ENCODE data around the gene PLTP. TPM values are rescaled to one million over a fixed set of nuclear protein-coding genes. Genes with fewer than 3 reads are reported as not detected.

Gene PLTP
- total and polyA plus RNA-seq, 2 of the 13 experiments (the other 11 are each of a cell fraction or from before 2014, with no cell fraction given): 16.9 to 28.6 TPM

GRCh38 chr20:45947110-45947866 is 35.3 kb upstream of the PLTP start (continued):
- no peak for TF ChIP-seq NFAT5 (CRISPR knock-in tag; IDR thresholded peaks at IDR 0.05)
- no peak for TF ChIP-seq ZNF766 (CRISPR knock-in tag; IDR thresholded peaks at IDR 0.05; ENCODE audit: borderline replicate concordance)
- TF ChIP-seq, protein P1, sequence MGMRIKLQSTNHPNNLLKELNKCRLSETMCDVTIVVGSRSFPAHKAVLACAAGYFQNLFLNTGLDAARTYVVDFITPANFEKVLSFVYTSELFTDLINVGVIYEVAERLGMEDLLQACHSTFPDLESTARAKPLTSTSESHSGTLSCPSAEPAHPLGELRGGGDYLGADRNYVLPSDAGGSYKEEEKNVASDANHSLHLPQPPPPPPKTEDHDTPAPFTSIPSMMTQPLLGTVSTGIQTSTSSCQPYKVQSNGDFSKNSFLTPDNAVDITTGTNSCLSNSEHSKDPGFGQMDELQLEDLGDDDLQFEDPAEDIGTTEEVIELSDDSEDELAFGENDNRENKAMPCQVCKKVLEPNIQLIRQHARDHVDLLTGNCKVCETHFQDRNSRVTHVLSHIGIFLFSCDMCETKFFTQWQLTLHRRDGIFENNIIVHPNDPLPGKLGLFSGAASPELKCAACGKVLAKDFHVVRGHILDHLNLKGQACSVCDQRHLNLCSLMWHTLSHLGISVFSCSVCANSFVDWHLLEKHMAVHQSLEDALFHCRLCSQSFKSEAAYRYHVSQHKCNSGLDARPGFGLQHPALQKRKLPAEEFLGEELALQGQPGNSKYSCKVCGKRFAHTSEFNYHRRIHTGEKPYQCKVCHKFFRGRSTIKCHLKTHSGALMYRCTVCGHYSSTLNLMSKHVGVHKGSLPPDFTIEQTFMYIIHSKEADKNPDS (CRISPR knock-in tag; IDR thresholded peaks at IDR 0.05): 0 out of 2 replicates have a peak, but pooled peaks have one; percentile 34
- 0 out of 2 replicates have a peak, but pooled peaks have one; percentile 27 for TF ChIP-seq SAFB2 (CRISPR knock-in tag; IDR thresholded peaks at IDR 0.05; ENCODE audit: borderline replicate concordance, low read depth)
- no peak for TF ChIP-seq ZNF605 (CRISPR knock-in tag; IDR thresholded peaks at IDR 0.05)
- no peak for TF ChIP-seq MBD4 (IDR thresholded peaks at IDR 0.05; ENCODE audit: borderline replicate concordance, low read length)
- TF ChIP-seq TFDP1 (CRISPR knock-in tag; IDR thresholded peaks at IDR 0.05; ENCODE audit: borderline replicate concordance): no peak
- no peak for TF ChIP-seq HIC2 (CRISPR knock-in tag; IDR thresholded peaks at IDR 0.05; ENCODE audit: low read depth)
- no peak for TF ChIP-seq PRDM10 (CRISPR knock-in tag; IDR thresholded peaks at IDR 0.05; ENCODE audit: low read depth)
- TF ChIP-seq ZNF567 (CRISPR knock-in tag; IDR thresholded peaks at IDR 0.05; ENCODE audit: borderline replicate concordance): 0 out of 2 replicates have a peak, but pooled peaks have one; percentile 5
- TF ChIP-seq ZNF510 (CRISPR knock-in tag; IDR thresholded peaks at IDR 0.05; ENCODE audit: low read depth): no peak
- 0 out of 2 replicates have a peak, but pooled peaks have one; percentile 9 for TF ChIP-seq ATAD3A (CRISPR knock-in tag; IDR thresholded peaks at IDR 0.05)
- TF ChIP-seq SP5 (CRISPR knock-in tag; IDR thresholded peaks at IDR 0.05; ENCODE audit: borderline replicate concordance, low read depth): no peak
- no peak for TF ChIP-seq STAG1 (CRISPR knock-in tag; IDR thresholded peaks at IDR 0.05)

Data from HepG2 (cell line).